K562 (cell line): Measurements from ENCODE around the gene DTNB. TPM values are rescaled to one million over a fixed set of nuclear protein-coding genes. Genes with fewer than 3 reads are reported as not detected.

Experiments
- ATAC-seq: fragments of 200-7000 bp; cut with Tn5 transposase; 3 replicates; pipeline ENCODE4 v1.9.1; 2020; ENCODE audit warnings: moderate library complexity
- BruUV-seq: library from RNA; stranded (reverse); fragments of 400-500 nt; replicated peaks from 2 replicates; lab custom pipeline; 2021; lab: Mats Ljungman, UMichigan
- CTCF ChIA-PET: fragments of 300-600 bp; formaldehyde crosslinking; extraction: SDS; loops from one replicate; lab custom pipeline; 2021; ENCODE audit warnings: low intra/inter-chr PET ratio; lab: Yijun Ruan, JAX
- POLR2A ChIA-PET: fragments of 300-600, 350-650 bp; sonication (Branson Sonifier 250); formaldehyde crosslinking; extraction: SDS; loops from one replicate; lab custom pipeline; 2021; ENCODE audit warnings: antibody characterized with exemption, inconsistent platforms; lab: Yijun Ruan, JAX
- DNase-seq, 4 experiments: peaks; one replicate each; pipeline versions ENCODE4 v3.0.0 to v3.0.0-alpha.2; 2011 to 2018; ENCODE audit warnings: low spot score in 3 of 4, mixed read lengths in 3 of 4; ENCODE audit errors: extremely low read depth in 1 of 4
- FAIRE-seq: peaks from 2 replicates; lab custom pipeline; 2011; peaks lifted over from hg19 to GRCh38; lab: Jason Lieb, UNC
- H2AFZ ChIP-seq: 2 replicates; pipeline ENCODE4 v1.6.0; 2011; ENCODE audit warnings: low read depth, low read length, control low read depth, inconsistent platforms
- H3K27ac ChIP-seq: fragments of 200-600 bp; 3 replicates; pipeline ENCODE4 v1.8.0; 2011; ENCODE audit warnings: low read depth, mild to moderate bottlenecking, control low read depth, inconsistent platforms, low read length, moderate library complexity, mixed read lengths; ENCODE audit errors: extremely low read depth
- H3K27me3 ChIP-seq, 2 experiments: fragments of 300-600 bp in 1 of 2; 2 replicates in 1 of 2; 3 replicates in 1 of 2; pipeline versions ENCODE4 v1.6.0 to v1.8.0; 2011; ENCODE audit warnings: inconsistent platforms in 2 of 2, low read length in 2 of 2, mild to moderate bottlenecking in 1 of 2, mixed read lengths in 1 of 2, moderate library complexity in 1 of 2; ENCODE audit not compliant: control insufficient read depth in 2 of 2, insufficient read depth in 2 of 2
- H3K36me3 ChIP-seq: fragments of 300-600 bp; 3 replicates; pipeline ENCODE4 v1.8.0; 2011; ENCODE audit warnings: mild to moderate bottlenecking, low read length, inconsistent platforms; ENCODE audit not compliant: control insufficient read depth, insufficient read depth
- H3K4me1 ChIP-seq, 2 experiments: fragments of 200-600 bp in 1 of 2; replicated peaks in 1 of 2; 2 replicates in 1 of 2; 3 replicates in 1 of 2; pipeline versions ENCODE4 v1.5.1 to v1.8.0; 2011; ENCODE audit warnings: inconsistent platforms in 2 of 2, low read length in 2 of 2, mild to moderate bottlenecking in 1 of 2, mixed read lengths in 1 of 2, moderate library complexity in 1 of 2; ENCODE audit not compliant: control insufficient read depth in 2 of 2, insufficient read depth in 2 of 2
- H3K4me2 ChIP-seq: 2 replicates; pipeline ENCODE4 v1.6.1; 2011; ENCODE audit warnings: low read length, control low read depth, inconsistent platforms, mixed read lengths; ENCODE audit not compliant: insufficient read depth
- H3K4me3 ChIP-seq: fragments of 200-600 bp; sonication (generic), shearing (Covaris generic); 2 replicates; pipeline ENCODE4 v1.5.1; 2016; ENCODE audit warnings: control low read depth, inconsistent platforms
- H3K79me2 ChIP-seq: fragments of 200-600 bp; 3 replicates; pipeline ENCODE4 v1.8.0; 2011; ENCODE audit warnings: low read length, inconsistent platforms; ENCODE audit not compliant: control insufficient read depth, insufficient read depth
- H3K9ac ChIP-seq, 2 experiments: 2 replicates each; pipeline versions ENCODE4 v1.6.0 to v1.6.1; 2011; ENCODE audit warnings: low read depth in 2 of 2, low read length in 2 of 2, control low read depth in 1 of 2, inconsistent platforms in 1 of 2, mild to moderate bottlenecking in 1 of 2, mixed read lengths in 1 of 2; ENCODE audit not compliant: insufficient read depth in 1 of 2
- H3K9me1 ChIP-seq: one replicate; pipeline ENCODE4 v1.6.0; 2011; ENCODE audit warnings: inconsistent platforms, mild to moderate bottlenecking, low read length, moderate library complexity; ENCODE audit not compliant: control insufficient read depth, insufficient read depth
- H3K9me3 ChIP-seq: replicated peaks from 2 replicates; pipeline ENCODE4 v1.5.1; 2011; ENCODE audit warnings: low read depth, low read length, inconsistent platforms; ENCODE audit not compliant: control insufficient read depth, insufficient read depth
- H4K20me1 ChIP-seq: replicated peaks from 2 replicates; pipeline ENCODE4 v1.6.1; 2011; ENCODE audit warnings: low read length, inconsistent platforms, mixed read lengths; ENCODE audit not compliant: control insufficient read depth, insufficient read depth
- AFF1 ChIP-seq, 2 experiments: fragments of 450-650 bp; IDR thresholded peaks; 2 replicates each; pipeline ENCODE4 v1.6.1; 2018; ENCODE audit warnings: mild to moderate bottlenecking in 2 of 2, low read depth in 1 of 2; ENCODE audit not compliant: partially characterized antibody in 2 of 2
- GABPB1 ChIP-seq: sonication (generic); formaldehyde crosslinking; IDR thresholded peaks from 2 replicates; pipeline ENCODE4 v1.8.0; 2022; ENCODE audit warnings: mild to moderate bottlenecking, missing genetic modification reagents
- HES1 ChIP-seq: fragments of 450-650 bp; IDR thresholded peaks from 2 replicates; pipeline ENCODE4 v1.6.1; 2016; ENCODE audit warnings: low read depth, mild to moderate bottlenecking, moderate library complexity
- KLF6 ChIP-seq: fragments of 250-450 bp; sonication (Bioruptor Pico); IDR thresholded peaks from 2 replicates; pipeline ENCODE4 v1.4.0; 2020; ENCODE audit warnings: mild to moderate bottlenecking, moderate library complexity, borderline replicate concordance
- NRF1 ChIP-seq, 2 experiments: fragments of 450-650 bp; IDR thresholded peaks in 1 of 2; conservative IDR thresholded peaks in 1 of 2; 2 replicates each; pipeline ENCODE4 v1.6.1; 2014; ENCODE audit warnings: mild to moderate bottlenecking in 2 of 2
- POLR2AphosphoS5 ChIP-seq: IDR thresholded peaks from 2 replicates; pipeline ENCODE4 v1.6.1; 2011; ENCODE audit warnings: mild to moderate bottlenecking, low read depth, low read length, moderate library complexity; ENCODE audit not compliant: control insufficient read depth, insufficient read depth
- PRMT5 ChIP-seq: sonication (generic); formaldehyde crosslinking; IDR thresholded peaks from 2 replicates; pipeline ENCODE4 v1.5.0; 2020; ENCODE audit warnings: missing genetic modification reagents
- RAD51 ChIP-seq: fragments of 450-650 bp; IDR thresholded peaks from 2 replicates; pipeline ENCODE4 v1.7.1; 2016; ENCODE audit warnings: low read depth, mild to moderate bottlenecking, borderline replicate concordance
- RBFOX2 ChIP-seq: fragments of 200-400 bp; formaldehyde crosslinking; IDR thresholded peaks from 2 replicates; pipeline ENCODE4 v1.6.1; 2017; ENCODE audit warnings: low read depth, mild to moderate bottlenecking, low read length, moderate library complexity
- TOE1 ChIP-seq, 2 experiments: fragments of 450-650 bp in 1 of 2; sonication (generic) in 1 of 2; formaldehyde crosslinking in 1 of 2; IDR thresholded peaks; 2 replicates each; pipeline versions ENCODE4 v1.7.1 to v1.8.0; 2016 to 2022; ENCODE audit warnings: borderline replicate concordance in 2 of 2, mild to moderate bottlenecking in 2 of 2, antibody characterized with exemption in 1 of 2, inconsistent platforms in 1 of 2, low read depth in 1 of 2, missing genetic modification reagents in 1 of 2, moderate library complexity in 1 of 2
- U2AF2 ChIP-seq: fragments of 200-400 bp; formaldehyde crosslinking; optimal IDR thresholded peaks from 2 replicates; pipeline ENCODE3; 2017; ENCODE audit warnings: low read depth, mild to moderate bottlenecking, low read length
- ZNF121 ChIP-seq: sonication (generic); formaldehyde crosslinking; conservative IDR thresholded peaks from 2 replicates; pipeline ENCODE4 v1.8.0; 2022; ENCODE audit warnings: missing genetic modification reagents
- ZNF764 ChIP-seq: fragments of 250-450 bp; sonication (Bioruptor Pico); IDR thresholded peaks from 2 replicates; pipeline ENCODE4 v1.4.0; 2020; ENCODE audit warnings: low read depth, mild to moderate bottlenecking, moderate library complexity
- WGBS: fragments of 100-300 bp; shearing (Covaris generic); methylation state at CpG from one replicate; pipeline ENCODE4 v1.1.6; 2016; ENCODE audit warnings: low coverage, mixed read lengths; ENCODE audit not compliant: insufficient coverage; ENCODE audit errors: missing lambda C conversion rate; 5-methylcytosine and 5-hydroxymethylcytosine counted together
- in situ Hi-C: fragments of 300-500 bp; cut with MboI; formaldehyde crosslinking; loops from 4 replicates; pipeline ENCODE4 v1.15.0; 2018; ENCODE audit warnings: inconsistent platforms, mixed read lengths
- intact Hi-C: fragments of 100-400 bp; cut with micrococcal nuclease; formaldehyde crosslinking; loops from 2 replicates; pipeline ENCODE4 v1.14.2; 2022
- polyA plus RNA-seq, 8 experiments: library from polyadenylated mRNA; depleted of rRNA in 4 of 8; stranded (reverse) in 5 of 8; unstranded in 3 of 8; fragments of >200 nt; fragmentation: Nextera tagmentation in 2 of 8; fragmentation: Illumina TruSeq in 1 of 8; extraction: Ambion mirVana in 2 of 8; extraction: Trizol in 1 of 8; gene quantifications; 2 replicates each; pipeline versions ENCODE4 v1.2.1 to v1.2.3, GENCODE V29; 2011 to 2014; ENCODE audit warnings: inconsistent platforms in 1 of 8, missing spikeins in 1 of 8
- total RNA-seq, 7 experiments: library from RNA; depleted of rRNA in 6 of 7; stranded (reverse); fragments of >200 nt in 6 of 7; fragmentation: Illumina TruSeq in 2 of 7; extraction: Trizol in 2 of 7; gene quantifications; 2 replicates each; pipeline versions ENCODE4 v1.2.1 to v1.2.3, GENCODE V29; 2011 to 2021; ENCODE audit warnings: low replicate concordance in 1 of 7

DTNB gene
- total and polyA plus RNA-seq, 9 of the 15 experiments (the other 6 are each of a cell fraction or from before 2014, with no cell fraction given) = 0.18 to 2.0 (median 0.77) TPM; not detected in 2

GRCh38 chr2:25437881-25438662 is 235.3 kb downstream of the DTNB start:
- no peaks in the 10 kb centered on the region for H3K4me1 ChIP-seq
- no peak overlapping the region for H3K9ac ChIP-seq
- CTCF ChIA-PET = no interaction called here
- H3K79me2 ChIP-seq = no peaks in the 10 kb centered on the region
- no peak overlapping the region for H3K27ac ChIP-seq
- no peak overlapping the region for H3K4me3 ChIP-seq
- POLR2A ChIA-PET = no interaction called here
- H3K27me3 ChIP-seq = peaks cover 3 to 8% of the 10 kb centered on the region in 2 experiments; a peak in 4 of 5 replicates
- WGBS = 0% methylated on average over 4 of the region's 4 CpGs
- H3K4me2 ChIP-seq = no peak overlapping the region
- intact Hi-C loops (no loop called here), in situ Hi-C loops (no loop called here)
- no TSS peak for BruUV-seq
- ATAC-seq (no peak), FAIRE-seq (no peak), DNase-seq (no peak)
- H4K20me1 ChIP-seq = no peaks in the 10 kb centered on the region
- no peak overlapping the region for H2AFZ ChIP-seq
- H3K36me3 ChIP-seq = no peaks in the 10 kb centered on the region
- no peaks in the 10 kb centered on the region for H3K9me1 ChIP-seq
- H3K9me3 ChIP-seq = no peaks in the 10 kb centered on the region
- TF ChIP-seq RAD51 = no peak
- TF ChIP-seq TOE1 (IDR thresholded peaks at IDR 0.05; ENCODE audit: borderline replicate concordance) = no peak
- no peak for TF ChIP-seq TOE1 (CRISPR knock-in tag; IDR thresholded peaks at IDR 0.05; ENCODE audit: borderline replicate concordance, low read depth)
- no peak for TF ChIP-seq AFF1 (IDR thresholded peaks at IDR 0.05; ENCODE audit: low read depth in 1 of 2, partially characterized antibody in 2 of 2)
- no peak for TF ChIP-seq NRF1 (conservative IDR thresholded peaks at IDR 0.05 in 1 of 2, IDR thresholded peaks at IDR 0.05 in 1 of 2)
- no peak for TF ChIP-seq HES1
- TF ChIP-seq KLF6 (CRISPR knock-in tag) = no peak
- no peak for TF ChIP-seq PRMT5 (CRISPR knock-in tag)
- TF ChIP-seq RBFOX2 = no peak
- no peak for TF ChIP-seq POLR2AphosphoS5
- TF ChIP-seq GABPB1 (CRISPR knock-in tag) = no peak
- TF ChIP-seq ZNF121 (CRISPR knock-in tag) = no peak
- no peak for TF ChIP-seq U2AF2
- no peak for TF ChIP-seq ZNF764 (CRISPR knock-in tag)
